ENCODE results near the gene PIGS. TPM values are rescaled to one million over a fixed set of nuclear protein-coding genes. Genes with fewer than 3 reads are reported as not detected.

PIGS gene
- total RNA-seq, 1 experiment from 2014 or later = 50.8 TPM

GRCh38 chr17:28519236-28519635, 52.1 kb downstream of the PIGS start:
- DNase-seq (ENCODE audit: low spot score) = no peak

GRCh38 chr17:28518578-28518977, 52.7 kb downstream of the PIGS start:
- in situ Hi-C loops (cut with HindIII; ENCODE audit: low sequenced_read_pairs) = no loop called here
- DNase-seq (ENCODE audit: low spot score) = no peak

More at GRCh38 chr17:28519236-28519635, 52.1 kb downstream of the PIGS start:
- in situ Hi-C loops (cut with HindIII; ENCODE audit: low sequenced_read_pairs) = no loop called here

- in situ Hi-C loops (cut with HindIII; ENCODE audit: low sequenced_read_pairs) = no loop called here
- no peak for DNase-seq (ENCODE audit: low spot score)
These were observed 53.2 kb downstream of the PIGS start for GRCh38 chr17:28518132-28518531.

- DNase-seq (ENCODE audit: low spot score) = no peak
- in situ Hi-C loops (cut with HindIII; ENCODE audit: low sequenced_read_pairs) = no loop called here
These were observed 55.8 kb downstream of the PIGS start for GRCh38 chr17:28515518-28515917.

GRCh38 chr17:28514561-28515002, 56.7 kb downstream of the PIGS start:
- in situ Hi-C loops (cut with HindIII; ENCODE audit: low sequenced_read_pairs) = no loop called here
- no peak for DNase-seq (ENCODE audit: low spot score)

GRCh38 chr17:28513476-28513875, 57.8 kb downstream of the PIGS start:
- in situ Hi-C loops (cut with HindIII; ENCODE audit: low sequenced_read_pairs) = no loop called here

GRCh38 chr17:28511858-28512461, 59.4 kb downstream of the PIGS start:
- in situ Hi-C loops (cut with HindIII; ENCODE audit: low sequenced_read_pairs) = no loop called here
- no peak for DNase-seq (ENCODE audit: low spot score)

More at GRCh38 chr17:28513476-28513875, 57.8 kb downstream of the PIGS start:
- no peak for DNase-seq (ENCODE audit: low spot score)

GRCh38 chr17:28509789-28510188, 61.5 kb downstream of the PIGS start:
- in situ Hi-C loops (cut with HindIII; ENCODE audit: low sequenced_read_pairs) = no loop called here
- DNase-seq (ENCODE audit: low spot score) = no peak

GRCh38 chr17:28508211-28508724, 63.1 kb downstream of the PIGS start:
- in situ Hi-C loops (cut with HindIII; ENCODE audit: low sequenced_read_pairs) = no loop called here
- DNase-seq (ENCODE audit: low spot score) = no peak

- in situ Hi-C loops (cut with HindIII; ENCODE audit: low sequenced_read_pairs) = no loop called here
- no peak for DNase-seq (ENCODE audit: low spot score)
These were observed 63.6 kb downstream of the PIGS start for GRCh38 chr17:28507567-28508203.

GRCh38 chr17:28506763-28507487, 64.4 kb downstream of the PIGS start:
- in situ Hi-C loops (cut with HindIII; ENCODE audit: low sequenced_read_pairs) = no loop called here
- DNase-seq (ENCODE audit: low spot score) = no peak

GRCh38 chr17:28505986-28506665, 65.2 kb downstream of the PIGS start, which contains the start of gene FOXN1:
Gene FOXN1 (plus strand): TSS chr17:28506348. CDS start chr17:28523970, 17,622 bp downstream.
- DNase-seq (ENCODE audit: low spot score) = no peak
- in situ Hi-C loops (cut with HindIII; ENCODE audit: low sequenced_read_pairs) = no loop called here

GRCh38 chr17:28503420-28503819, 67.9 kb downstream of the PIGS start:
- in situ Hi-C loops (cut with HindIII; ENCODE audit: low sequenced_read_pairs) = no loop called here
- DNase-seq (ENCODE audit: low spot score) = no peak

Other genes starting within 250 kb of the PIGS start
- gene IFT20, start 236.1 kb downstream of the PIGS start, total RNA-seq (2014; rRNA removed; shearing (Covaris generic)) = 21.5 and 29.1 TPM in 2 replicates
- 25.3 and 27.7 TPM in 2 replicates for gene TNFAIP1, start 235.8 kb downstream of the PIGS start, total RNA-seq (2014; rRNA removed; shearing (Covaris generic))
- 200 and 227 TPM in 2 replicates for gene POLDIP2, start 214.0 kb downstream of the PIGS start, total RNA-seq (2014; rRNA removed; shearing (Covaris generic))
- not detected in 2 replicates for gene SEBOX, start 206.3 kb downstream of the PIGS start, total RNA-seq (2014; rRNA removed; shearing (Covaris generic))
- 12.4 and 13.1 TPM in 2 replicates for gene VTN, start 201.2 kb downstream of the PIGS start, total RNA-seq (2014; rRNA removed; shearing (Covaris generic))
- gene SARM1, start 199.8 kb downstream of the PIGS start, total RNA-seq (2014; rRNA removed; shearing (Covaris generic)) = 18.6 and 20.4 TPM in 2 replicates
- gene SLC46A1, start 165.3 kb downstream of the PIGS start, total RNA-seq (2014; rRNA removed; shearing (Covaris generic)) = 33.6 and 44.7 TPM in 2 replicates
- not detected in 2 replicates for gene SLC13A2, start 97.9 kb downstream of the PIGS start, total RNA-seq (2014; rRNA removed; shearing (Covaris generic))
- not detected in 2 replicates for gene FOXN1, start 65.2 kb downstream of the PIGS start, total RNA-seq (2014; rRNA removed; shearing (Covaris generic))
- 59.0 and 60.4 TPM in 2 replicates for gene UNC119, start 18.9 kb downstream of the PIGS start, total RNA-seq (2014; rRNA removed; shearing (Covaris generic))
- gene ALDOC, start 5.4 kb upstream of the PIGS start, total RNA-seq (2014; rRNA removed; shearing (Covaris generic)) = 34.5 and 49.8 TPM in 2 replicates
- 78.8 and 91.2 TPM in 2 replicates for gene SPAG5, start 27.5 kb upstream of the PIGS start, total RNA-seq (2014; rRNA removed; shearing (Covaris generic))
- 1.3 and 2.7 TPM in 2 replicates for gene RSKR, start 42.7 kb upstream of the PIGS start, total RNA-seq (2014; rRNA removed; shearing (Covaris generic))
- 77.8 and 137 TPM in 2 replicates for gene BLTP2, start 73.6 kb upstream of the PIGS start, total RNA-seq (2014; rRNA removed; shearing (Covaris generic))
- 57.7 and 73.3 TPM in 2 replicates for gene SDF2, start 90.4 kb upstream of the PIGS start, total RNA-seq (2014; rRNA removed; shearing (Covaris generic))
- 24.4 and 43.0 TPM in 2 replicates for gene SUPT6H, start 90.7 kb upstream of the PIGS start, total RNA-seq (2014; rRNA removed; shearing (Covaris generic))
- 2.4 and 17.2 TPM in 2 replicates for gene PROCA1, start 140.4 kb upstream of the PIGS start, total RNA-seq (2014; rRNA removed; shearing (Covaris generic))
- 373 TPM in 2 replicates for gene RAB34, start 146.3 kb upstream of the PIGS start, total RNA-seq (2014; rRNA removed; shearing (Covaris generic))
- 1,133 and 1,289 TPM in 2 replicates for gene RPL23A, start 148.5 kb upstream of the PIGS start, total RNA-seq (2014; rRNA removed; shearing (Covaris generic))
- 9.2 and 12.1 TPM in 2 replicates for gene TLCD1, start 154.7 kb upstream of the PIGS start, total RNA-seq (2014; rRNA removed; shearing (Covaris generic))
- gene NEK8, start 157.3 kb upstream of the PIGS start, total RNA-seq (2014; rRNA removed; shearing (Covaris generic)) = 10.2 and 15.1 TPM in 2 replicates
- 51.8 and 69.0 TPM in 2 replicates for gene TRAF4, start 172.5 kb upstream of the PIGS start, total RNA-seq (2014; rRNA removed; shearing (Covaris generic))

All from G401 (cell line).